IMR-90 (cell line): Measurements from ENCODE around the gene C2orf68. TPM values are rescaled to one million over a fixed set of nuclear protein-coding genes. Genes with fewer than 3 reads are reported as not detected.
A peak's percentile ranks its signal among the peaks of the same experiment; 100 is the strongest.

Experiments used
- ATAC-seq: fragments of 200-7000 bp; cut with Tn5 transposase; 2 replicates; pipeline ENCODE4 v1.9.1; 2020; ENCODE audit warnings: low read depth, mild to moderate bottlenecking, moderate library complexity
- BruUV-seq: library from RNA; stranded (reverse); fragments of 400-500 nt; replicated peaks from 2 replicates; lab custom pipeline; 2021; lab: Mats Ljungman, UMichigan
- CTCF ChIA-PET: fragments of 300-600 bp; formaldehyde crosslinking; extraction: SDS; loops from one replicate; lab custom pipeline; 2021; ENCODE audit warnings: antibody characterized with exemption; lab: Yijun Ruan, JAX
- POLR2A ChIA-PET: fragments of 300-600 bp; sonication (Branson Sonifier 250); formaldehyde crosslinking; loops from one replicate; lab custom pipeline; 2022; ENCODE audit warnings: antibody characterized with exemption; ENCODE audit not compliant: unreplicated experiment; lab: Charles Lee
- DNase-seq: peaks from one replicate; pipeline ENCODE4 v3.0.0; 2013
- H2AFZ ChIP-seq: replicated peaks from 2 replicates; pipeline ENCODE3; 2013; ENCODE audit warnings: low read length, mild to moderate bottlenecking; ENCODE audit not compliant: poor library complexity
- H2AK5ac ChIP-seq: 2 replicates; pipeline ENCODE4 v1.6.1; 2013; ENCODE audit warnings: low read depth, low read length, inconsistent platforms
- H2AK9ac ChIP-seq: replicated peaks from 2 replicates; pipeline ENCODE3; 2013; ENCODE audit warnings: mild to moderate bottlenecking, low read depth, low read length, moderate library complexity; ENCODE audit not compliant: poor library complexity
- H2BK120ac ChIP-seq: 2 replicates; pipeline ENCODE4 v1.6.1; 2013; ENCODE audit warnings: low read depth, low read length, inconsistent platforms
- H2BK15ac ChIP-seq: 3 replicates; pipeline ENCODE4 v1.6.1; 2013; ENCODE audit warnings: low read depth, low read length, inconsistent platforms
- H2BK20ac ChIP-seq: 2 replicates; pipeline ENCODE4 v1.6.1; 2013; ENCODE audit warnings: low read depth, mild to moderate bottlenecking, inconsistent platforms, low read length, moderate library complexity
- H2BK5ac ChIP-seq: 2 replicates; pipeline ENCODE4 v1.6.1; 2013; ENCODE audit warnings: mild to moderate bottlenecking, low read depth, low read length, inconsistent platforms; ENCODE audit not compliant: poor library complexity, severe bottlenecking
- H3K14ac ChIP-seq: replicated peaks from 2 replicates; pipeline ENCODE4 v1.6.1; 2013; ENCODE audit warnings: low read depth, low read length, inconsistent platforms
- H3K18ac ChIP-seq: 2 replicates; pipeline ENCODE4 v1.6.1; 2013; ENCODE audit warnings: low read depth, low read length, control low read depth
- H3K23ac ChIP-seq: 2 replicates; pipeline ENCODE4 v1.6.1; 2013; ENCODE audit warnings: low read depth, low read length, inconsistent platforms
- H3K27ac ChIP-seq: 2 replicates; pipeline ENCODE4 v1.5.1; 2013; ENCODE audit warnings: mild to moderate bottlenecking, control low read depth, low read length; ENCODE audit not compliant: insufficient read depth
- H3K27me3 ChIP-seq: 2 replicates; pipeline ENCODE4 v1.6.1; 2013; ENCODE audit warnings: low read length; ENCODE audit not compliant: control insufficient read depth, insufficient read depth
- H3K36me3 ChIP-seq: 2 replicates; pipeline ENCODE4 v1.6.1; 2013; ENCODE audit warnings: low read length, mixed read lengths; ENCODE audit not compliant: control insufficient read depth, insufficient read depth
- H3K4ac ChIP-seq: 2 replicates; pipeline ENCODE4 v1.6.1; 2013; ENCODE audit warnings: low read depth, low read length, inconsistent platforms
- H3K4me1 ChIP-seq: 2 replicates; pipeline ENCODE4 v1.6.1; 2013; ENCODE audit warnings: low read length, mixed read lengths; ENCODE audit not compliant: control insufficient read depth, insufficient read depth
- H3K4me2 ChIP-seq: 2 replicates; pipeline ENCODE4 v1.6.1; 2013; ENCODE audit warnings: low read depth, mild to moderate bottlenecking, control low read depth, low read length, moderate library complexity
- H3K4me3 ChIP-seq: 2 replicates; pipeline ENCODE4 v1.5.1; 2013; ENCODE audit warnings: low read depth, mild to moderate bottlenecking, control low read depth, low read length, moderate library complexity; ENCODE audit not compliant: insufficient read depth
- H3K56ac ChIP-seq: 2 replicates; pipeline ENCODE4 v1.6.1; 2013; ENCODE audit warnings: low read length, inconsistent platforms; ENCODE audit not compliant: insufficient read depth; ENCODE audit errors: extremely low read depth
- H3K79me1 ChIP-seq, 2 experiments: 2 replicates each; pipeline ENCODE4 v1.6.1; 2013; ENCODE audit warnings: low read length in 2 of 2, inconsistent platforms in 1 of 2, low read depth in 1 of 2
- H3K9ac ChIP-seq: 2 replicates; pipeline ENCODE4 v1.6.1; 2013; ENCODE audit warnings: low read depth, low read length, control low read depth
- H3K9me1 ChIP-seq: 2 replicates; pipeline ENCODE4 v1.6.1; 2013; ENCODE audit warnings: low read length, inconsistent platforms; ENCODE audit not compliant: insufficient read depth
- H3K9me3 ChIP-seq: 2 replicates; pipeline ENCODE4 v1.6.1; 2013; ENCODE audit warnings: low read length; ENCODE audit not compliant: control insufficient read depth, insufficient read depth
- H4K20me1 ChIP-seq: 2 replicates; pipeline ENCODE4 v1.6.1; 2013; ENCODE audit warnings: low read length, inconsistent platforms; ENCODE audit not compliant: insufficient read depth
- H4K5ac ChIP-seq: 2 replicates; pipeline ENCODE4 v1.6.1; 2013; ENCODE audit warnings: mild to moderate bottlenecking, low read depth, low read length, control low read depth
- H4K8ac ChIP-seq, 2 experiments: 2 replicates each; pipeline ENCODE4 v1.6.1; 2013; ENCODE audit warnings: low read depth in 2 of 2, low read length in 2 of 2, control low read depth in 1 of 2, inconsistent platforms in 1 of 2
- H4K91ac ChIP-seq: 2 replicates; pipeline ENCODE4 v1.6.1; 2013; ENCODE audit warnings: low read depth, low read length, inconsistent platforms; ENCODE audit not compliant: insufficient read depth
- BHLHE40 ChIP-seq: fragments of 150-350 bp; IDR thresholded peaks from 2 replicates; pipeline ENCODE4 v1.6.1; 2016; ENCODE audit warnings: mild to moderate bottlenecking, low read depth, low read length
- CEBPB ChIP-seq: IDR thresholded peaks from 2 replicates; pipeline ENCODE4 v1.6.1; 2012; ENCODE audit warnings: low read depth, low read length, improper control_type of control experiment
- FOS ChIP-seq: fragments of 150-350 bp; IDR thresholded peaks from 2 replicates; pipeline ENCODE4 v1.6.1; 2016; ENCODE audit warnings: low read depth, low read length
- MAFK ChIP-seq: IDR thresholded peaks from 2 replicates; pipeline ENCODE4 v1.6.1; 2012; ENCODE audit warnings: low read depth, low read length, improper control_type of control experiment
- MAZ ChIP-seq: IDR thresholded peaks from 2 replicates; pipeline ENCODE4 v1.6.1; 2012; ENCODE audit warnings: low read depth, mild to moderate bottlenecking, low read length, improper control_type of control experiment, moderate library complexity, borderline replicate concordance
- MXI1 ChIP-seq: IDR thresholded peaks from 2 replicates; pipeline ENCODE4 v1.6.1; 2012; ENCODE audit warnings: low read depth, mild to moderate bottlenecking, low read length, moderate library complexity, borderline replicate concordance
- NFE2L2 ChIP-seq: fragments of 150-350 bp; IDR thresholded peaks from 2 replicates; pipeline ENCODE4 v1.6.1; 2016; ENCODE audit warnings: low read depth, mild to moderate bottlenecking, low read length
- POLR2A ChIP-seq: IDR thresholded peaks from 2 replicates; pipeline ENCODE4 v1.6.1; 2012; ENCODE audit warnings: mild to moderate bottlenecking, low read depth, low read length
- RCOR1 ChIP-seq: IDR thresholded peaks from 2 replicates; pipeline ENCODE4 v1.6.1; 2012; ENCODE audit warnings: mild to moderate bottlenecking, low read length, improper control_type of control experiment; ENCODE audit not compliant: insufficient replicate concordance
- RFX5 ChIP-seq: IDR thresholded peaks from 2 replicates; pipeline ENCODE4 v1.8.0; 2012; ENCODE audit warnings: low read depth, mild to moderate bottlenecking, low read length, moderate library complexity
- SMC3 ChIP-seq: fragments of 150-350 bp; IDR thresholded peaks from 2 replicates; pipeline ENCODE4 v1.6.1; 2016; ENCODE audit warnings: low read depth, mild to moderate bottlenecking, antibody characterized with exemption, low read length, moderate library complexity
- WGBS, 2 experiments: methylation state at CpG; one replicate each; pipeline versions ENCODE4 v1.1.5 to v1.1.7; 2013; ENCODE audit warnings: missing lambda C conversion rate in 2 of 2; ENCODE audit not compliant: insufficient read length in 1 of 2; ENCODE audit errors: extremely low coverage in 2 of 2; 5-methylcytosine and 5-hydroxymethylcytosine counted together
- dilution Hi-C: fragments of 300-500 bp; cut with HindIII; formaldehyde crosslinking; loops from one replicate; pipeline ENCODE4 v1.14.3; 2018; ENCODE audit warnings: low sequenced_read_pairs; ENCODE audit not compliant: unreplicated experiment
- in situ Hi-C: fragments of 300-500 bp; cut with MboI; formaldehyde crosslinking; loops from 3 replicates; pipeline ENCODE4 v1.14.3; 2019; ENCODE audit warnings: low sequenced_read_pairs, inconsistent platforms, mixed read lengths
- intact Hi-C: fragments of 100-400 bp; cut with micrococcal nuclease; formaldehyde crosslinking; loops from 2 replicates; pipeline ENCODE4 v1.10.0; 2022
- polyA plus RNA-seq, 3 experiments: library from polyadenylated mRNA; depleted of rRNA; stranded (reverse); fragments of >200 nt; gene quantifications; 2 replicates each; pipeline ENCODE4 v1.2.3, GENCODE V29; 2012; ENCODE audit warnings: low replicate concordance in 1 of 3
- total RNA-seq: library from RNA; depleted of rRNA; stranded (reverse); fragments of >200 nt; gene quantifications from 2 replicates; pipeline ENCODE4 v1.2.3, GENCODE V29; 2012
- TF ChIP-seq, protein P1 (sequence below): conservative IDR thresholded peaks from 2 replicates; pipeline ENCODE4 v1.5.1; 2012; ENCODE audit warnings: mild to moderate bottlenecking, low read depth, low read length, improper control_type of control experiment
- TF ChIP-seq, protein P2 (sequence below): fragments of 150-350 bp; IDR thresholded peaks from 2 replicates; pipeline ENCODE4 v1.6.1; 2016; ENCODE audit warnings: low read depth, mild to moderate bottlenecking, low read length, moderate library complexity, borderline replicate concordance
- TF ChIP-seq, protein P3 (sequence below): fragments of 150-350 bp; IDR thresholded peaks from 2 replicates; pipeline ENCODE4 v1.6.1; 2017; ENCODE audit warnings: mild to moderate bottlenecking, antibody characterized with exemption, low read length, low read depth

C2orf68 gene
- total and polyA plus RNA-seq, 2 of the 4 experiments (the other 2 are of a cell fraction), result 6.8 to 10.1 TPM

DNA sequence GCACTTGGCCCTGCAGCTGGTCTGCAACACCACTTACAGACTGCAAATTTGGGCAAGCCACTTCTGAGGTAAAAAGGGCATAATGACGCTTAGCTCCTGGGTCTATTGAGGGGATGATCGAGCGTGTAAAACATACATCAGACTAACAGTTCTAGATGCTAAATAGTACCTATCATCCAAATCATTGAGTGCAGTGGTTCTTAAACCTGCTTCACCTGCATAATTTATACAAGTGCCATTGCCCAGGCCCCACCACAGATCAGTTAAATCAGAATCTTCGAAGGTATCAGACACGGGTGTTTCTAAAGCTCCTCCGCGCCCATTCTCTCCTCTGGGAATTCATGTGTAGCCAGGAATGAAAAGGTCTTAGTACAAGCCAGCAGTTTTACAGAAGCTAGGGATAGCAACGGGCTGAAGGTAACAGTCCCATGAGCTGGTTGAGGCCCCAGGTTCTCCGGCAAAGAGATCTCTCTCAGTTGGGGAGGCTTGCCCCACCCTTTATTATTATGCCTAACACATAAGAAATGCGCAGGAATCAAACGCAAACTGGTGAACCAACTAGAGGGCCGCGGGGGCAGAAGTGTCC lies 17.1 kb downstream of the C2orf68 start (continued):
- TF ChIP-seq SMC3, result no peak

DNA sequence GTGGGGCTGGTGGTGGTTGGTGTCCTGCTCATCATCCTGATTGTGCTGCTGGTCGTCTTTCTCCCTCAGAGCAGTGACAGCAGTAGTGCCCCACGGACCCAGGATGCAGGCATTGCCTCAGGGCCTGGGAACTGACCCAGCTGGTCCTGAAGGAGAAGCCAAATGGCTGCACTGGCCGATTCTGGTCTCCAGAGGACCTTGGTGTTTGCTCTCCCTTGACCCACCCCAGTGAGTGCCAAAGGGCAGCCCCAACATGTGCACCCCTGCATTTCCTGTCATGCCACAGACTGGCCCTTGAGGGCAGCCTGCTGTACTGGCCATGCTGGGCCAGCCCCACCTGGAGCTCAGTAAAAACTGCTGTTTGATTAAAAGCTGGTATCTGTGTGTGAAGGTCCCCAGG lies 18.8 kb downstream of the C2orf68 start:
- no peak overlapping the region for H2BK120ac ChIP-seq
- DNase-seq (no peak), ATAC-seq (no peak)
- no peaks in the 10 kb centered on the region for H3K9me3 ChIP-seq
- H3K4me3 ChIP-seq, result no peak overlapping the region
- H3K36me3 ChIP-seq, result peaks cover 13% of the 10 kb centered on the region
- peaks cover 23% of the 10 kb centered on the region for H4K20me1 ChIP-seq
- H4K5ac ChIP-seq, result no peak overlapping the region
- no peaks in the 10 kb centered on the region for H3K27me3 ChIP-seq
- no peak overlapping the region for H2AK9ac ChIP-seq
- no peak overlapping the region for H3K56ac ChIP-seq
- 62% methylated on average over 3 of the region's 3 CpGs; no CpG with 5 or more reads in 1 of the 2 experiments for WGBS, 2 experiments
- H3K23ac ChIP-seq, result no peak overlapping the region
- no TSS peak for BruUV-seq
- no peak overlapping the region for H3K14ac ChIP-seq
- in situ Hi-C loops (no loop called here), intact Hi-C loops (no loop called here), dilution Hi-C loops (no loop called here)
- H3K4me2 ChIP-seq, result no peak overlapping the region
- no peak overlapping the region for H4K91ac ChIP-seq
- no peak overlapping the region for H3K4ac ChIP-seq
- no peak overlapping the region for H3K27ac ChIP-seq
- no peak overlapping the region for H2AFZ ChIP-seq
- H3K18ac ChIP-seq, result no peak overlapping the region
- no peak overlapping the region for H4K8ac ChIP-seq
- CTCF ChIA-PET, result no interaction called here
- POLR2A ChIA-PET, result no interaction called here
- H3K79me1 ChIP-seq, result peaks cover 42 to 77% of the 10 kb centered on the region in 2 experiments
- no peak overlapping the region for H2BK15ac ChIP-seq
- H3K9me1 ChIP-seq, result peaks cover 34% of the 10 kb centered on the region
- peaks cover 26% of the 10 kb centered on the region for H3K4me1 ChIP-seq
- no peak overlapping the region for H2BK5ac ChIP-seq
- H2AK5ac ChIP-seq, result peak overlapping the region; percentile 43; the same call in 1 of the 2 replicates
- no peak overlapping the region for H3K9ac ChIP-seq
- H2BK20ac ChIP-seq, result no peak overlapping the region
- TF ChIP-seq MXI1 (no peak), FOS (no peak), RCOR1 (no peak), BHLHE40 (no peak), NFE2L2 (no peak), SMC3 (no peak), POLR2A (no peak), CEBPB (no peak), RFX5 (no peak), MAZ (no peak), MAFK (no peak)
- TF ChIP-seq, protein P1, sequence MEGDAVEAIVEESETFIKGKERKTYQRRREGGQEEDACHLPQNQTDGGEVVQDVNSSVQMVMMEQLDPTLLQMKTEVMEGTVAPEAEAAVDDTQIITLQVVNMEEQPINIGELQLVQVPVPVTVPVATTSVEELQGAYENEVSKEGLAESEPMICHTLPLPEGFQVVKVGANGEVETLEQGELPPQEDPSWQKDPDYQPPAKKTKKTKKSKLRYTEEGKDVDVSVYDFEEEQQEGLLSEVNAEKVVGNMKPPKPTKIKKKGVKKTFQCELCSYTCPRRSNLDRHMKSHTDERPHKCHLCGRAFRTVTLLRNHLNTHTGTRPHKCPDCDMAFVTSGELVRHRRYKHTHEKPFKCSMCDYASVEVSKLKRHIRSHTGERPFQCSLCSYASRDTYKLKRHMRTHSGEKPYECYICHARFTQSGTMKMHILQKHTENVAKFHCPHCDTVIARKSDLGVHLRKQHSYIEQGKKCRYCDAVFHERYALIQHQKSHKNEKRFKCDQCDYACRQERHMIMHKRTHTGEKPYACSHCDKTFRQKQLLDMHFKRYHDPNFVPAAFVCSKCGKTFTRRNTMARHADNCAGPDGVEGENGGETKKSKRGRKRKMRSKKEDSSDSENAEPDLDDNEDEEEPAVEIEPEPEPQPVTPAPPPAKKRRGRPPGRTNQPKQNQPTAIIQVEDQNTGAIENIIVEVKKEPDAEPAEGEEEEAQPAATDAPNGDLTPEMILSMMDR, result no peak
- TF ChIP-seq, protein P2, sequence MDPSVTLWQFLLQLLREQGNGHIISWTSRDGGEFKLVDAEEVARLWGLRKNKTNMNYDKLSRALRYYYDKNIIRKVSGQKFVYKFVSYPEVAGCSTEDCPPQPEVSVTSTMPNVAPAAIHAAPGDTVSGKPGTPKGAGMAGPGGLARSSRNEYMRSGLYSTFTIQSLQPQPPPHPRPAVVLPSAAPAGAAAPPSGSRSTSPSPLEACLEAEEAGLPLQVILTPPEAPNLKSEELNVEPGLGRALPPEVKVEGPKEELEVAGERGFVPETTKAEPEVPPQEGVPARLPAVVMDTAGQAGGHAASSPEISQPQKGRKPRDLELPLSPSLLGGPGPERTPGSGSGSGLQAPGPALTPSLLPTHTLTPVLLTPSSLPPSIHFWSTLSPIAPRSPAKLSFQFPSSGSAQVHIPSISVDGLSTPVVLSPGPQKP, result no peak
- TF ChIP-seq, protein P3, sequence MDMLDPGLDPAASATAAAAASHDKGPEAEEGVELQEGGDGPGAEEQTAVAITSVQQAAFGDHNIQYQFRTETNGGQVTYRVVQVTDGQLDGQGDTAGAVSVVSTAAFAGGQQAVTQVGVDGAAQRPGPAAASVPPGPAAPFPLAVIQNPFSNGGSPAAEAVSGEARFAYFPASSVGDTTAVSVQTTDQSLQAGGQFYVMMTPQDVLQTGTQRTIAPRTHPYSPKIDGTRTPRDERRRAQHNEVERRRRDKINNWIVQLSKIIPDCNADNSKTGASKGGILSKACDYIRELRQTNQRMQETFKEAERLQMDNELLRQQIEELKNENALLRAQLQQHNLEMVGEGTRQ, result no peak
